Hepatocyte (in vitro differentiated cells): ENCODE results near the gene RIOK3. TPM values are rescaled to one million over a fixed set of nuclear protein-coding genes. Genes with fewer than 3 reads are reported as not detected.
"Not testable (repeated sequence)": the region's sequence is repeated elsewhere in the genome, so short reads cannot be mapped to it uniquely, and the experiment has no call there.

Source experiments
- DNase-seq: peaks from one replicate; pipeline ENCODE4 v3.0.0-alpha.2; 2016; ENCODE audit warnings: low spot score
- H2AFZ ChIP-seq: fragments of 200-600 bp; sonication (generic); 2 replicates; pipeline ENCODE4 v1.6.0; 2016; ENCODE audit warnings: antibody characterized with exemption, mild to moderate bottlenecking
- H3K27ac ChIP-seq: fragments of 200-600 bp; sonication (generic); 2 replicates; pipeline ENCODE4 v1.5.1; 2016; ENCODE audit warnings: mild to moderate bottlenecking
- H3K27me3 ChIP-seq: fragments of 200-600 bp; sonication (generic); 2 replicates; pipeline ENCODE4 v1.6.1; 2016
- H3K36me3 ChIP-seq: fragments of 200-600 bp; sonication (generic); replicated peaks from 2 replicates; pipeline ENCODE4 v1.5.1; 2016; ENCODE audit warnings: low read depth; ENCODE audit not compliant: insufficient read depth
- H3K4me1 ChIP-seq: fragments of 200-600 bp; sonication (generic); 2 replicates; pipeline ENCODE4 v1.5.1; 2016; ENCODE audit warnings: mild to moderate bottlenecking, moderate library complexity; ENCODE audit not compliant: insufficient read depth
- H3K4me2 ChIP-seq: fragments of 200-600 bp; sonication (generic); 2 replicates; pipeline ENCODE4 v1.6.0; 2016
- H3K4me3 ChIP-seq: fragments of 200-600 bp; sonication (generic); 2 replicates; pipeline ENCODE4 v1.5.1; 2016; ENCODE audit warnings: mild to moderate bottlenecking
- H3K79me2 ChIP-seq: fragments of 200-600 bp; sonication (generic); 2 replicates; pipeline ENCODE4 v1.6.0; 2017; ENCODE audit warnings: mild to moderate bottlenecking
- H3K9me2 ChIP-seq: fragments of 200-600 bp; sonication (generic); replicated peaks from 2 replicates; pipeline ENCODE4 v1.6.0; 2017; ENCODE audit warnings: mild to moderate bottlenecking; ENCODE audit not compliant: insufficient read depth
- H3K9me3 ChIP-seq: fragments of 200-600 bp; sonication (generic); 2 replicates; pipeline ENCODE4 v1.5.1; 2016; ENCODE audit warnings: low read depth, mild to moderate bottlenecking
- H4K20me1 ChIP-seq: fragments of 200-600 bp; sonication (generic); 2 replicates; pipeline ENCODE4 v1.6.0; 2016; ENCODE audit warnings: mild to moderate bottlenecking; ENCODE audit not compliant: insufficient read depth, poor library complexity, severe bottlenecking
- EZH2 ChIP-seq: fragments of 200-600 bp; sonication (generic); IDR thresholded peaks from 2 replicates; pipeline ENCODE4 v1.6.1; 2016; ENCODE audit warnings: antibody characterized with exemption, mild to moderate bottlenecking, borderline replicate concordance
- EZH2phosphoT487 ChIP-seq: fragments of 200-600 bp; sonication (generic); IDR thresholded peaks from one replicate; pipeline ENCODE4 v1.6.1; 2018; ENCODE audit warnings: antibody characterized with exemption, mild to moderate bottlenecking, low read depth, moderate library complexity; ENCODE audit not compliant: unreplicated experiment, severe bottlenecking
- WGBS: methylation state at CpG from one replicate; pipeline ENCODE4 v1.1.6; 2016; ENCODE audit warnings: low lambda C conversion rate; ENCODE audit errors: missing lambda C conversion rate; 5-methylcytosine and 5-hydroxymethylcytosine counted together
- polyA plus RNA-seq: library from polyadenylated mRNA; unstranded; fragments of >200 nt; fragmentation: Nextera tagmentation; extraction: Ambion mirVana; gene quantifications from 2 replicates; pipeline ENCODE4 v1.2.1, GENCODE V29; 2016
- total RNA-seq: library from RNA; depleted of rRNA; stranded (reverse); fragments of >200 nt; gene quantifications from 2 replicates; pipeline ENCODE4 v1.2.3, GENCODE V29; 2014
- TF ChIP-seq, protein P1 (sequence below): fragments of 200-600 bp; sonication (generic); IDR thresholded peaks from 2 replicates; pipeline ENCODE4 v1.5.1; 2016; ENCODE audit warnings: antibody characterized with exemption, mild to moderate bottlenecking; ENCODE audit not compliant: poor library complexity

Gene RIOK3
- total and polyA plus RNA-seq, 2 experiments from 2014 or later: 53.9 to 95.2 TPM

DNA sequence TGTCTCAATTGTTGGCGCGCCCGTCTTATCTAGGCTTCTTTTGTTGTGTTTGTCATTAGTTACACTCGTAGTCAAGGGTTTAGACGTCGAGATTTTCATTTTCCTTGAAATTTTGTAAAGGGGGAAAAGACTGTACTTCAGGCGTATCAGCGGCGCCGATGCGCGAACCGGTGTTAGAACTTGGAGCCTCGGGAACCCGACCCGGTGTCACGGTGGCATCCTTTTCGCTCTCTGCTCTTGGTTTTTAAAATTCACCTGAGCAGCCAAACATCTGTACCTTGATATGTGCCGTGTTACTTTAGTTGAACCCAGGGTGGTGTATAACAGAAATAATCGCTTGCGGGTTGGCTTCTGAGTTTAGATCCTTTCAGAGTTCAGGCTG lies 50.9 kb downstream of the RIOK3 start:
- Histone ChIP-seq H3K27me3 (no peaks in the 10 kb centered on the region), H3K4me3 (peak overlapping the region; percentile 94), H3K36me3 (no peaks in the 10 kb centered on the region), H3K4me2 (peak overlapping the region; percentile 98), H3K9me3 (no peaks in the 10 kb centered on the region), H3K4me1 (peaks cover 9% of the 10 kb centered on the region), H3K9me2 (no peaks in the 10 kb centered on the region), H4K20me1 (no peaks in the 10 kb centered on the region), H3K79me2 (peaks cover 38% of the 10 kb centered on the region), H2AFZ (peak overlapping the region; percentile 81), H3K27ac (peak overlapping the region; percentile 59)
- DNase-seq: no peak
- TF ChIP-seq EZH2phosphoT487: no peak
- TF ChIP-seq EZH2: no peak
- TF ChIP-seq, protein P1, sequence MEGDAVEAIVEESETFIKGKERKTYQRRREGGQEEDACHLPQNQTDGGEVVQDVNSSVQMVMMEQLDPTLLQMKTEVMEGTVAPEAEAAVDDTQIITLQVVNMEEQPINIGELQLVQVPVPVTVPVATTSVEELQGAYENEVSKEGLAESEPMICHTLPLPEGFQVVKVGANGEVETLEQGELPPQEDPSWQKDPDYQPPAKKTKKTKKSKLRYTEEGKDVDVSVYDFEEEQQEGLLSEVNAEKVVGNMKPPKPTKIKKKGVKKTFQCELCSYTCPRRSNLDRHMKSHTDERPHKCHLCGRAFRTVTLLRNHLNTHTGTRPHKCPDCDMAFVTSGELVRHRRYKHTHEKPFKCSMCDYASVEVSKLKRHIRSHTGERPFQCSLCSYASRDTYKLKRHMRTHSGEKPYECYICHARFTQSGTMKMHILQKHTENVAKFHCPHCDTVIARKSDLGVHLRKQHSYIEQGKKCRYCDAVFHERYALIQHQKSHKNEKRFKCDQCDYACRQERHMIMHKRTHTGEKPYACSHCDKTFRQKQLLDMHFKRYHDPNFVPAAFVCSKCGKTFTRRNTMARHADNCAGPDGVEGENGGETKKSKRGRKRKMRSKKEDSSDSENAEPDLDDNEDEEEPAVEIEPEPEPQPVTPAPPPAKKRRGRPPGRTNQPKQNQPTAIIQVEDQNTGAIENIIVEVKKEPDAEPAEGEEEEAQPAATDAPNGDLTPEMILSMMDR: no peak
- 5% methylated on average over 21 of the region's 21 CpGs for WGBS

- H3K9me2 ChIP-seq: no peaks in the 10 kb centered on the region
- DNase-seq: peak; percentile 30
- peaks cover 9% of the 10 kb centered on the region for H3K4me1 ChIP-seq
- H3K4me3 ChIP-seq: no peak overlapping the region
- peaks cover 38% of the 10 kb centered on the region for H3K79me2 ChIP-seq
- peak overlapping the region; percentile 98 for H3K4me2 ChIP-seq
- 63% methylated on average over 3 of the region's 3 CpGs for WGBS
- H2AFZ ChIP-seq: no peak overlapping the region
- no peaks in the 10 kb centered on the region for H3K36me3 ChIP-seq
- peak overlapping the region; percentile 59 for H3K27ac ChIP-seq
- H3K9me3 ChIP-seq: no peaks in the 10 kb centered on the region
- H4K20me1 ChIP-seq: no peaks in the 10 kb centered on the region
- no peaks in the 10 kb centered on the region for H3K27me3 ChIP-seq
- TF ChIP-seq EZH2 (no peak), EZH2phosphoT487 (peak; percentile 67)
Measured at GRCh38 chr18:23504720-23505119, 51.6 kb downstream of the RIOK3 start.

- 91% methylated on average over 6 of the region's 6 CpGs for WGBS
- Histone ChIP-seq H3K9me3 (no peaks in the 10 kb centered on the region), H3K4me2 (no peak overlapping the region), H3K79me2 (peaks cover 38% of the 10 kb centered on the region), H3K4me3 (no peak overlapping the region), H3K27me3 (no peaks in the 10 kb centered on the region), H4K20me1 (no peaks in the 10 kb centered on the region), H3K9me2 (no peaks in the 10 kb centered on the region), H3K4me1 (peaks cover 9% of the 10 kb centered on the region), H3K27ac (no peak overlapping the region), H3K36me3 (no peaks in the 10 kb centered on the region), H2AFZ (no peak overlapping the region)
- no peak for DNase-seq
- TF ChIP-seq, protein P1: no peak
- no peak for TF ChIP-seq EZH2
- no peak for TF ChIP-seq EZH2phosphoT487
Measured at GRCh38 chr18:23506393-23506792, 53.3 kb downstream of the RIOK3 start.

- not testable (repeated sequence) for H3K36me3 ChIP-seq, H3K4me1 ChIP-seq, H4K20me1 ChIP-seq, H3K27ac ChIP-seq, H3K4me2 ChIP-seq, H2AFZ ChIP-seq, H3K9me3 ChIP-seq, H3K9me2 ChIP-seq, DNase-seq, H3K27me3 ChIP-seq, H3K4me3 ChIP-seq
- 91% methylated on average over 2 of the region's 2 CpGs for WGBS
- H3K79me2 ChIP-seq: peaks cover 19% of the 10 kb centered on the region
Measured at GRCh38 chr18:23510923-23511322, 57.8 kb downstream of the RIOK3 start.

DNA sequence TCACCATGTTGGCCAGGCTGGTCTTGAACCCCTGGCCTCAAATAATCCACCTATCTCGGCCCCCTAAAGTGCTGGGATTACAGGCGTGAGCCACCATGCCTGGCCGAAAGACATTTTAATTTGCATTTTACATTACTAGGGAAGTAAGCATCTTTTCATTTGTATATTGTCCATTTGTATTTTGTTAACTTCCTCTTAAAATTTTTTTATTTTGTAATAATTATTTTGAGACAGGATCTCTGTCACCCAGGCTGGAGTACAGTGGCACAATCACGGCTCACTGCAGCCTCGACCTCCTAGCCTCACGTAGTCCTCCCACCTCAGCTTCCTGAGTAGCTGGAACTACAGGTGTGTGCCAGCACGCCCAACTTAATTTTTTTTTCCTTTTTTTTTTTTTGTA lies 59.1 kb downstream of the RIOK3 start:
- H3K4me3 ChIP-seq, H3K9me2 ChIP-seq, H3K79me2 ChIP-seq, H2AFZ ChIP-seq, H3K4me1 ChIP-seq, DNase-seq, H4K20me1 ChIP-seq, H3K9me3 ChIP-seq, H3K27ac ChIP-seq, H3K36me3 ChIP-seq, H3K4me2 ChIP-seq, H3K27me3 ChIP-seq: not testable (repeated sequence)
- 95% methylated on average over 7 of the region's 7 CpGs for WGBS
